Spleen (tissue), 11 donors: ENCODE measurements around the gene TMEM120B. TPM values are rescaled to one million over a fixed set of nuclear protein-coding genes. Genes with fewer than 3 reads are reported as not detected.

Experiments
- DNase-seq: peaks from one replicate; pipeline ENCODE4 v3.0.0-alpha.2; 2020
- H3K27ac ChIP-seq, 8 donors: fragments of 200-600 bp; sonication (generic) in 7 of 8; 1 replicate in 4 of 8; 2 replicates in 4 of 8; pipeline versions ENCODE4 v1.5.0 to v1.8.0; 2016 to 2021; ENCODE audit warnings: inconsistent platforms in 4 of 8, mild to moderate bottlenecking in 4 of 8, moderate library complexity in 1 of 8
- H3K27me3 ChIP-seq, 7 donors: fragments of 200-600 bp; sonication (generic) in 6 of 7; replicated peaks in 1 of 7; 1 replicate in 4 of 7; 2 replicates in 3 of 7; pipeline versions ENCODE4 v1.5.0 to v1.8.0; 2016 to 2021; ENCODE audit warnings: inconsistent platforms in 3 of 7, mild to moderate bottlenecking in 1 of 7
- H3K36me3 ChIP-seq, 6 donors: fragments of 200-600 bp; sonication (generic) in 5 of 6; 1 replicate in 4 of 6; 2 replicates in 2 of 6; pipeline versions ENCODE4 v1.5.0 to v1.8.0; 2016 to 2021; ENCODE audit warnings: inconsistent platforms in 2 of 6
- H3K4me1 ChIP-seq, 6 donors: fragments of 200-600 bp; sonication (generic) in 5 of 6; 1 replicate in 3 of 6; 2 replicates in 3 of 6; pipeline versions ENCODE4 v1.5.0 to v1.8.0; 2016 to 2021; ENCODE audit warnings: inconsistent platforms in 3 of 6
- H3K4me3 ChIP-seq, 8 donors: fragments of 200-600 bp; sonication (generic) in 7 of 8; 1 replicate in 4 of 8; 2 replicates in 4 of 8; pipeline versions ENCODE4 v1.5.0 to v1.8.0; 2016 to 2021; ENCODE audit warnings: inconsistent platforms in 4 of 8, mild to moderate bottlenecking in 4 of 8, moderate library complexity in 2 of 8
- H3K9me3 ChIP-seq, 8 donors: fragments of 200-600 bp; sonication (generic) in 7 of 8; 1 replicate in 4 of 8; 2 replicates in 4 of 8; pipeline versions ENCODE4 v1.5.0 to v1.8.0; 2016 to 2021; ENCODE audit warnings: inconsistent platforms in 4 of 8
- POLR2A ChIP-seq, 3 donors: fragments of 450-650 bp; IDR thresholded peaks; one replicate each; pipeline ENCODE4 v1.5.1; 2017; ENCODE audit warnings: antibody characterized with exemption in 3 of 3, mild to moderate bottlenecking in 1 of 3
- POLR2AphosphoS5 ChIP-seq, 3 donors: sonication (generic); formaldehyde crosslinking; IDR thresholded peaks; one replicate each; pipeline ENCODE4 v1.5.1; 2017; ENCODE audit warnings: antibody characterized with exemption in 3 of 3
- whole genome bisulfite sequencing, 5 donors: extraction: QIAGEN DNeasy Blood & Tissue Kit in 3 of 5; methylation state at CpG; one replicate each; pipeline versions ENCODE4 v1.1.5 to v1.1.7; 2013 to 2018; 5-methylcytosine and 5-hydroxymethylcytosine counted together
- intact Hi-C: fragments of 100-400 bp; cut with DNase I; formaldehyde crosslinking; loops from one replicate; pipeline ENCODE4 v1.15.0; 2023; ENCODE audit warnings: low total_unique reads
- polyA plus RNA-seq, 3 donors: library from polyadenylated mRNA; stranded (reverse); fragments of 200-250 nt; gene quantifications; one replicate each; pipeline ENCODE4 v1.2.1, GENCODE V29; 2013
- total RNA-seq, 7 donors: library from RNA; depleted of rRNA in 3 of 7; stranded (reverse); fragments of >200 nt in 3 of 7; fragmentation: NEBNext Ultra II Directional in 4 of 7; extraction: Animal tissue kit (Norgen Biotek cat#: 25700) in 4 of 7; gene quantifications; one replicate each; pipeline versions ENCODE4 v1.1.0 to v1.2.1, GENCODE V29; 2016 to 2021
- TF ChIP-seq, protein P1 (sequence below), 11 experiments: fragments of 200-600 bp in 7 of 11; fragments of 450-650 bp in 4 of 11; sonication (generic) in 4 of 11; IDR thresholded peaks in 8 of 11; conservative IDR thresholded peaks in 3 of 11; 1 replicate in 7 of 11; 2 replicates in 4 of 11; pipeline versions ENCODE4 v1.4.0 to v1.8.0; 2016 to 2021; ENCODE audit warnings: antibody characterized with exemption in 11 of 11, inconsistent platforms in 4 of 11, mild to moderate bottlenecking in 1 of 11
- donor health status: healthy with polysubstance abuse.
- donor health status: DM: no; HTN: no; CAD: no; lungs with moderate emphysema.
- donor health status: DM: no; HTN: no; CAD: no.
- donor health status: Bipolar disorder and iron deficiency.
- donor health status: healthy.
- donor health status: DM: no; HTN: no; CAD: no.
- donor health status: DM: yes; HTN: yes; CAD: no.

Gene TMEM120B
- total and polyA plus RNA-seq, 10 donors = 2.9 to 8.9 (median 5.8) TPM

DNA sequence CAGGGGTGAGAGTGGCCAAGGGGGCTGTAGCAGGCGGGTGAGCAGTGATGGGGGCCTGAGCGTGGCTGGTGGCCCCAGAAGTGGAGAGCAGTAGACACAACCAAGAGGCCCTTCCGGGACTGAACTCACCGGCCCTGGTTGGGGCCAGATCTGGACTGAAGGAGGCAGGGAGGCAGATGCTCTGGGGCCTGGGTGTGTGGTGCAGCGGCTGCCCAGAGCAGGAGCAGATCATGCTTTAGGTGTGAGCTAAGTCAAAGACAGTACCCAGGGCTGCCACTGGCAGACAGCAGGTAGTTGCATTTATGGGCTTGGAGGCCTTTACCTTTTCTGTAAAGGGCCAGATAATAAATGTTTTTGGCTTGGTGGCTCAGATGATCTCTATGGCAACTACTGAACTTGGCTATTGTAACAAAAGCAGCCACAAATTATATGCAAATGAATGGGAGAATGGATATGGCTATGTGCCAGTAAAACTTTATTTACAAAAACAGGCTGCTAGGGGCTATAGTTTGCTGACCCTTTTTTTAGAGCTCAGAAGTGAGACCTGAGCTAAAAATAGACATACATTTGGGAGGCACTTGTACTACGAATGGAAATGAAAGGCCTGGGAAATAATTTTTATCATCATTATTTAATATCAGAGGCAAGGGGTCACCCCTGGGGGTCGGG, 116.8 kb downstream of the TMEM120B start:
- H3K4me1 ChIP-seq = peaks cover 0 to 11% (median 0%) of the 10 kb centered on the region in 6 donors
- peaks cover 3 to 87% (median 62%) of the 10 kb centered on the region in 6 donors for H3K36me3 ChIP-seq
- 82 to 95% (median 91%) methylated on average over 7 of the region's 7 CpGs for WGBS, 5 donors
- intact Hi-C loops = no loop called here
- peak overlapping the region in 2 of 8 donors; percentile 27 to 42 for H3K27ac ChIP-seq
- H3K4me3 ChIP-seq = no peak overlapping the region
- DNase-seq = no peak
- TF ChIP-seq, protein P1, sequence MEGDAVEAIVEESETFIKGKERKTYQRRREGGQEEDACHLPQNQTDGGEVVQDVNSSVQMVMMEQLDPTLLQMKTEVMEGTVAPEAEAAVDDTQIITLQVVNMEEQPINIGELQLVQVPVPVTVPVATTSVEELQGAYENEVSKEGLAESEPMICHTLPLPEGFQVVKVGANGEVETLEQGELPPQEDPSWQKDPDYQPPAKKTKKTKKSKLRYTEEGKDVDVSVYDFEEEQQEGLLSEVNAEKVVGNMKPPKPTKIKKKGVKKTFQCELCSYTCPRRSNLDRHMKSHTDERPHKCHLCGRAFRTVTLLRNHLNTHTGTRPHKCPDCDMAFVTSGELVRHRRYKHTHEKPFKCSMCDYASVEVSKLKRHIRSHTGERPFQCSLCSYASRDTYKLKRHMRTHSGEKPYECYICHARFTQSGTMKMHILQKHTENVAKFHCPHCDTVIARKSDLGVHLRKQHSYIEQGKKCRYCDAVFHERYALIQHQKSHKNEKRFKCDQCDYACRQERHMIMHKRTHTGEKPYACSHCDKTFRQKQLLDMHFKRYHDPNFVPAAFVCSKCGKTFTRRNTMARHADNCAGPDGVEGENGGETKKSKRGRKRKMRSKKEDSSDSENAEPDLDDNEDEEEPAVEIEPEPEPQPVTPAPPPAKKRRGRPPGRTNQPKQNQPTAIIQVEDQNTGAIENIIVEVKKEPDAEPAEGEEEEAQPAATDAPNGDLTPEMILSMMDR (IDR thresholded peaks at IDR 0.05 in 8 of 11, conservative IDR thresholded peaks at IDR 0.05 in 3 of 11) = no peak
- no peak for TF ChIP-seq POLR2A (IDR thresholded peaks at IDR 0.05)
- no peak for TF ChIP-seq POLR2AphosphoS5 (IDR thresholded peaks at IDR 0.05)
- no peaks in the 10 kb centered on the region for H3K9me3 ChIP-seq
- H3K27me3 ChIP-seq = no peaks in the 10 kb centered on the region

DNA sequence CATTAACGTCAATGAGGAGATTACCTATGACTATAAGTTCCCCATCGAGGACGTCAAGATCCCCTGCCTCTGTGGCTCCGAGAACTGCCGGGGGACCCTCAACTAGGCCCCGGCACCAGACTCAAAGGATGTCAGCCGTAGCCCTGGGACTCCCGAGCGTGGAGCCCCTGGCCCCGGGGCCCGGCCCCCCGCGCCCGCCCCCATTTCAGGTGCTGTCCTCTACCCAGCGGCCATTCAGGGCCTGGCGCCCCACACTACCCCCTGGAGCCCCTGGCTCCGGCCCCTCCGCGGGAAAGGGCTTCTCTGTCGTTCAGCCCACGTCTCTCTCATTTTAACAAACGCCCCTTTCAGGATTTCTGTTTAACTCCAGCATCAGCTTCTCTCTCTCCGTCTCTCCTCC, 117.6 kb downstream of the TMEM120B start:
- DNase-seq = no peak
- H3K27me3 ChIP-seq = no peaks in the 10 kb centered on the region
- H3K27ac ChIP-seq = no peak overlapping the region
- H3K36me3 ChIP-seq = peaks cover 3 to 79% (median 60%) of the 10 kb centered on the region in 6 donors
- no peak overlapping the region for H3K4me3 ChIP-seq
- H3K9me3 ChIP-seq = no peaks in the 10 kb centered on the region
- H3K4me1 ChIP-seq = peaks cover 0 to 11% (median 0%) of the 10 kb centered on the region in 6 donors
- WGBS, 5 donors = 93 to 97% (median 94%) methylated on average over 22 to 23 of the region's 23 CpGs
- TF ChIP-seq POLR2A (IDR thresholded peaks at IDR 0.05) = no peak
- TF ChIP-seq, protein P1 (IDR thresholded peaks at IDR 0.05 in 8 of 11, conservative IDR thresholded peaks at IDR 0.05 in 3 of 11) = no peak
- no peak for TF ChIP-seq POLR2AphosphoS5 (IDR thresholded peaks at IDR 0.05)
- intact Hi-C loops = no loop called here

DNA sequence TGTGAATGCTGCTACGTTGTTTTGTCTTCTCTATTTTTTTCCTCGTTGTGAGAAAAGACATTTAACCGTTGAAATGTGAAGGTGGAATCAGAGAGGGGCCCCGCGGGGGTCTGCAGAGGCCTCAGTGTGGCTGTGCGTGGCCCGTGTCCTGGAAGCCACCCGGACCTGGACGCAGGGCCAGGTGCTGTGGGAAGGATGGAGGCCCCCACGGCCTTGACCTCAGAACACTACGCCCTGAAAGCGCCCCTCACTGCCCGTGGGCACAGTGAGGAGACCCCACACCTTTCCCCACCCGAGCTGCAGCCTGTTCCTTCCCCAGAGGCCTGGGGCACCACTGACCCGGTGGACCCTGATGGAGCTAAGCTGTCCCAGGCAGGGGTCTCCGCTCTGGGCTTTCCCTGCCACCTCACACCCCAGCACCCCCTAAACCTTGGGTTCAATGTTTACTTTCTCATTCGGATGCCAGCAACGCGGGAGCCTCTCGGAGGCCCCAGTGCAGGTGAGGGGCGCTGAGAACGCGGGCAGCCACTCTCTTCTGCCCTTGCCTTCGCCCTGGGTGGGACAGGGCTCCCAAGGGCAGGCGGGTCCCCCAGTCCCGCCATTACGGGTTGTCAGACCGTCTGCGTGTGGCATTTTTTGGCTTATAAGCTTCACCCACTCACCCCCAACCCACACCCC, 118.2 kb downstream of the TMEM120B start:
- intact Hi-C loops = no loop called here
- no peak overlapping the region for H3K4me3 ChIP-seq
- DNase-seq = no peak
- H3K27me3 ChIP-seq = no peaks in the 10 kb centered on the region
- peak in 1 of 3 donors; percentile 50 for TF ChIP-seq POLR2AphosphoS5 (IDR thresholded peaks at IDR 0.05)
- TF ChIP-seq, protein P1 (IDR thresholded peaks at IDR 0.05 in 8 of 11, conservative IDR thresholded peaks at IDR 0.05 in 3 of 11) = no peak
- H3K9me3 ChIP-seq = no peaks in the 10 kb centered on the region
- WGBS, 5 donors = 89 to 94% (median 92%) methylated on average over 26 to 29 of the region's 29 CpGs
- no peak overlapping the region for H3K27ac ChIP-seq
- H3K36me3 ChIP-seq = peaks cover 3 to 73% (median 60%) of the 10 kb centered on the region in 6 donors
- peaks cover 0 to 15% (median 0%) of the 10 kb centered on the region in 6 donors for H3K4me1 ChIP-seq

Other genes starting within 250 kb of the TMEM120B start
- gene KDM2B, start 131.7 kb upstream of the TMEM120B start, total RNA-seq = 10 to 100 TPM; 32.3 to 56.2 (median 46.5) TPM
- 10 to 100 TPM; 20.8 to 25.5 (median 24.5) TPM for gene KDM2B, start 131.7 kb upstream of the TMEM120B start, polyA plus RNA-seq
- gene ORAI1, start 86.2 kb upstream of the TMEM120B start, total RNA-seq = 10 to 100 TPM; 27.7 to 47.5 (median 36.6) TPM
- 10 to 100 TPM; 12.9 to 32.0 (median 23.9) TPM for gene ORAI1, start 86.2 kb upstream of the TMEM120B start, polyA plus RNA-seq
- gene MORN3, start 43.1 kb upstream of the TMEM120B start, total RNA-seq = 1 to 10 TPM in 4 of 7 donors, under 1 TPM in 2, not detected in 1; 0.17 to 2.5 (median 1.5) TPM
- 1 to 10 TPM in 1 of 3 donors, under 1 TPM in 2; 0.35 to 1.1 (median 0.51) TPM for gene MORN3, start 43.1 kb upstream of the TMEM120B start, polyA plus RNA-seq
- gene RHOF, start 80.9 kb downstream of the TMEM120B start, total RNA-seq = 10 to 100 TPM; 45.2 to 71.7 (median 54.6) TPM
- 10 to 100 TPM; 18.4 to 29.4 (median 20.3) TPM for gene RHOF, start 80.9 kb downstream of the TMEM120B start, polyA plus RNA-seq
- 10 to 100 TPM; 19.9 to 37.7 (median 31.8) TPM for gene SETD1B, start 91.3 kb downstream of the TMEM120B start, total RNA-seq
- gene SETD1B, start 91.3 kb downstream of the TMEM120B start, polyA plus RNA-seq = 10 to 100 TPM in 1 of 3 donors, 1 to 10 TPM in 2; 3.3 to 11.9 (median 5.3) TPM
- 1 to 10 TPM in 4 of 7 donors, under 1 TPM in 2, not detected in 1; 0.57 to 2.8 (median 1.7) TPM for gene HPD, start 146.1 kb downstream of the TMEM120B start, total RNA-seq
- 1 to 10 TPM in 1 of 3 donors, under 1 TPM in 2; 0.78 to 1.5 (median 0.86) TPM for gene HPD, start 146.1 kb downstream of the TMEM120B start, polyA plus RNA-seq
- 10 to 100 TPM; 32.4 to 56.7 (median 43.6) TPM for gene PSMD9, start 176.0 kb downstream of the TMEM120B start, total RNA-seq
- gene PSMD9, start 176.0 kb downstream of the TMEM120B start, polyA plus RNA-seq = 10 to 100 TPM; 29.6 to 62.6 (median 49.6) TPM
- gene CFAP251, start 205.8 kb downstream of the TMEM120B start, total RNA-seq = 10 to 100 TPM in 1 of 7 donors, 1 to 10 TPM in 6; 3.0 to 10.5 (median 6.1) TPM
- 1 to 10 TPM; 1.3 to 2.7 (median 1.7) TPM for gene CFAP251, start 205.8 kb downstream of the TMEM120B start, polyA plus RNA-seq